CD8-positive, alpha-beta memory T cell (primary cell): ENCODE results near the gene PDCD5. TPM values are rescaled to one million over a fixed set of nuclear protein-coding genes. Genes with fewer than 3 reads are reported as not detected.

ENCODE experiments used
- CTCF ChIA-PET: fragments of 350-600 bp; sonication (Branson Sonifier 250); formaldehyde crosslinking; loops from one replicate; lab custom pipeline; 2021; ENCODE audit warnings: antibody characterized with exemption; lab: Charles Lee
- POLR2A ChIA-PET: fragments of 350-600 bp; sonication (Branson Sonifier 250); formaldehyde crosslinking; loops from one replicate; lab custom pipeline; 2021; ENCODE audit warnings: antibody characterized with exemption; lab: Charles Lee
- DNase-seq, 5 donors: peaks; one replicate each; pipeline versions ENCODE4 v3.0.0 to v3.0.0-alpha.2; 2020 to 2022; ENCODE audit warnings: mixed read lengths in 1 of 5
- H3K27ac ChIP-seq: one replicate; pipeline ENCODE4 v1.7.0; 2013; ENCODE audit warnings: low read depth, mild to moderate bottlenecking, low read length, moderate library complexity
- H3K27me3 ChIP-seq: 2 replicates; pipeline ENCODE4 v1.7.0; 2013; ENCODE audit warnings: low read length, mild to moderate bottlenecking; ENCODE audit not compliant: insufficient read depth, poor library complexity, severe bottlenecking
- H3K36me3 ChIP-seq: 2 replicates; pipeline ENCODE4 v1.7.0; 2013; ENCODE audit warnings: mild to moderate bottlenecking, low read length, moderate library complexity; ENCODE audit not compliant: insufficient read depth
- H3K4me1 ChIP-seq: 2 replicates; pipeline ENCODE4 v1.7.0; 2013; ENCODE audit warnings: mild to moderate bottlenecking, low read length, moderate library complexity; ENCODE audit not compliant: insufficient read depth
- H3K4me3 ChIP-seq: 2 replicates; pipeline ENCODE4 v1.7.0; 2013; ENCODE audit warnings: mild to moderate bottlenecking, low read length
- H3K9me3 ChIP-seq: 2 replicates; pipeline ENCODE4 v1.7.0; 2013; ENCODE audit warnings: mild to moderate bottlenecking, low read length
- H3K27ac Mint-ChIP-seq, 8 donors: one replicate each; pipeline ENCODE4 v1.8.0; 2020 to 2021; ENCODE audit warnings: mixed read lengths in 8 of 8, mild to moderate bottlenecking in 6 of 8, inconsistent platforms in 3 of 8, moderate library complexity in 3 of 8
- H3K27me3 Mint-ChIP-seq, 2 donors: one replicate each; pipeline ENCODE4 v1.8.0; 2020 to 2021; ENCODE audit warnings: mixed read lengths in 2 of 2, mild to moderate bottlenecking in 1 of 2, moderate library complexity in 1 of 2
- H3K36me3 Mint-ChIP-seq, 3 donors: one replicate each; pipeline ENCODE4 v1.8.0; 2020 to 2021; ENCODE audit warnings: mixed read lengths in 3 of 3, inconsistent platforms in 1 of 3, mild to moderate bottlenecking in 1 of 3
- H3K4me1 Mint-ChIP-seq, 3 donors: one replicate each; pipeline ENCODE4 v1.8.0; 2020 to 2021; ENCODE audit warnings: mixed read lengths in 3 of 3, inconsistent platforms in 1 of 3, mild to moderate bottlenecking in 1 of 3
- H3K4me3 Mint-ChIP-seq, 7 donors: one replicate each; pipeline ENCODE4 v1.8.0; 2020 to 2021; ENCODE audit warnings: mixed read lengths in 7 of 7, mild to moderate bottlenecking in 6 of 7, moderate library complexity in 4 of 7, inconsistent platforms in 2 of 7
- H3K9me3 Mint-ChIP-seq, 5 donors: one replicate each; pipeline ENCODE4 v1.8.0; 2020 to 2022; ENCODE audit warnings: mixed read lengths in 5 of 5, mild to moderate bottlenecking in 3 of 5, moderate library complexity in 2 of 5, inconsistent platforms in 1 of 5
- polyA plus RNA-seq: library from polyadenylated mRNA; unstranded; fragments of 300-500 nt; fragmentation: Illumina TruSeq; gene quantifications from one replicate; pipeline ENCODE4 v1.2.3, GENCODE V29; 2021
- total RNA-seq, 2 experiments: library from RNA; stranded (reverse); gene quantifications; one replicate each; pipeline ENCODE4 v1.2.3, GENCODE V29; 2021

The PDCD5 gene
- total and polyA plus RNA-seq, 3 experiments from 2014 or later: 140 to 281 (median 269) TPM

DNA sequence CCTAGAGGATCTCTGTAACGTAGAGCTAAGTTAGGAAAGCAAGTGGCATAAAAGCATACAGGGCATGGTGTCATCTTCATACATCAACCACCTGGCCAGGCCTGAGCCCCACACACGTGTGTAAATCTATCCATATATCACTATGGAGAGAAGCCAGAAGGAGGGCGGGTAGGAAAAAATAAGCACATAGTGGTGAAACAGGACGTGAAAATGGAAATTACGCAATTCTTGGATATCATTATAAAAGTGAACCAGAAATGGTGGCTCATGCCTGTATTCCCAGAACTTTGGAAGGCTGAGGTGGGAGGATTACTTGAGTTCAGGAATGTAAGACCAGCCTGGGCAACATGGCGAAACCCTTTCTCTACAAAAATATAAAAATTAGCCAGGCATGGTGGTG, 43.4 kb downstream of the PDCD5 start:
- H3K27ac ChIP-seq: no peak overlapping the region
- H3K9me3 ChIP-seq: no peaks in the 10 kb centered on the region
- Mint-ChIP-seq H3K4me3 (no peak overlapping the region), H3K27ac (peak overlapping the region in 2 of 8 donors; percentile 29 to 43), H3K9me3 (no peaks in the 10 kb centered on the region), H3K4me1 (no peaks in the 10 kb centered on the region), H3K27me3 (no peaks in the 10 kb centered on the region), H3K36me3 (peaks cover 17 to 79% (median 19%) of the 10 kb centered on the region in 3 donors)
- DNase-seq: no peak
- no peaks in the 10 kb centered on the region for H3K27me3 ChIP-seq
- no peaks in the 10 kb centered on the region for H3K4me1 ChIP-seq
- POLR2A ChIA-PET: no interaction called here
- H3K36me3 ChIP-seq: peaks cover 19% of the 10 kb centered on the region
- no peak overlapping the region for H3K4me3 ChIP-seq
- CTCF ChIA-PET: interaction anchor here (1.0 kb wide), 1 partner anchor 162 kb away, joined by 3 read pairs; no protein-coding TSS in a partner anchor

DNA sequence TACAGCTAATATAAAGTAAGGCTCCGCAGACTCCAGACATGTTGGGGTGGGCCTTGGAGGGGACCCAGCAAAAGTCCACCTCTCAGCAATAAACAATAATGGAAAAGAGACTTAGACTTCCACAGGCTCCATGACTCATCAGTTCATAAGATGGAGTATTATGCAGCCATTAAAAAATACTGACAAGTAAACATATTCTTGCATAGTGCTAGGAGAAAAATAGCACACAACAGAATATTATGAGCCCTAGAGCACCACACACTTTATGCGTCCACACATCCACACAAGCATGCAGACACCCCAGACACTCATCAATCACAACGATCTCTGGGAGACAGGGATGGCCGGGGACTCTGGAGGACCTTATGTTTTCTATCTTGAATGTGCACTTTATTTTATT, 46.0 kb downstream of the PDCD5 start:
- Mint-ChIP-seq H3K36me3 (peaks cover 11 to 85% (median 16%) of the 10 kb centered on the region in 3 donors), H3K9me3 (no peaks in the 10 kb centered on the region), H3K4me3 (no peak overlapping the region), H3K27me3 (no peaks in the 10 kb centered on the region), H3K4me1 (no peaks in the 10 kb centered on the region), H3K27ac (peak overlapping the region in 1 of 8 donors; percentile 75)
- H3K27me3 ChIP-seq: no peaks in the 10 kb centered on the region
- no peaks in the 10 kb centered on the region for H3K4me1 ChIP-seq
- H3K4me3 ChIP-seq: no peak overlapping the region
- ChIA-PET CTCF (no interaction called here), POLR2A (no interaction called here)
- no peaks in the 10 kb centered on the region for H3K9me3 ChIP-seq
- no peak for DNase-seq
- H3K36me3 ChIP-seq: peaks cover 15% of the 10 kb centered on the region
- H3K27ac ChIP-seq: no peak overlapping the region

DNA sequence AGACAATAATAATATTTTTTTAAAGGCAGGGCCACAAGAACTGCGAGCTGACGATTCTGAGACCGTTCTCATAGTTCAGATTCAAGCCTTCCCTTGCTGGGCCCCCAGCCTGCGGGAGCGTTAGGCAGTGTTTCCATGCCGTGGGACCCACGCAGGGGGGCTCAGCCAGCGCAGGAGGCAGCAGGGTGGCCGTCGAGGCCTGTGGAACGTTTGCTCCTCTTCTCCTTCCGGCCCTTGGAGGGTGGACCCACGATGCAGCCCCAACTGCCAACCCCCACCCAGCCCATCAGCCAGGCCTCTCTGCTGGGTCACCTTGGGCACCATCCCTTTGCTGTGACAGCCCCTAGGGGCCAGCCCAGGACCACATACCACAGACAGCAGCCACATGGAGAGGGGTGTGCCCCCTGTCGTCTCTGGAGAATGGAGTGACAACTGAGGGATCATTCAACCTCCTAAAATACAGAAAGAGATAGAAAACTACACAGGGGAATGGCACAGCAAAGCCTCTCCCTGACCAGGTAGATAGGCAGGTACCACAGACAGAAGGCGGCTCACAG, 46.8 kb downstream of the PDCD5 start:
- H3K27me3 Mint-ChIP-seq: no peaks in the 10 kb centered on the region
- Histone ChIP-seq H3K27me3 (no peaks in the 10 kb centered on the region), H3K36me3 (peaks cover 9% of the 10 kb centered on the region), H3K27ac (no peak overlapping the region), H3K4me3 (no peak overlapping the region), H3K4me1 (no peaks in the 10 kb centered on the region), H3K9me3 (no peaks in the 10 kb centered on the region)
- CTCF ChIA-PET: no interaction called here
- H3K27ac Mint-ChIP-seq: no peak overlapping the region
- H3K9me3 Mint-ChIP-seq: no peaks in the 10 kb centered on the region
- no peaks in the 10 kb centered on the region for H3K4me1 Mint-ChIP-seq
- POLR2A ChIA-PET: no interaction called here
- no peak for DNase-seq
- peaks cover 4 to 81% (median 9%) of the 10 kb centered on the region in 3 donors for H3K36me3 Mint-ChIP-seq
- no peak overlapping the region for H3K4me3 Mint-ChIP-seq

- ChIA-PET POLR2A (no interaction called here), CTCF (no interaction called here)
- no peaks in the 10 kb centered on the region for H3K27me3 Mint-ChIP-seq
- H3K9me3 ChIP-seq: no peaks in the 10 kb centered on the region
- H3K27me3 ChIP-seq: no peaks in the 10 kb centered on the region
- H3K4me1 Mint-ChIP-seq: no peaks in the 10 kb centered on the region
- H3K4me1 ChIP-seq: no peaks in the 10 kb centered on the region
- H3K4me3 Mint-ChIP-seq: no peak overlapping the region
- no peak overlapping the region for H3K27ac ChIP-seq
- H3K9me3 Mint-ChIP-seq: no peaks in the 10 kb centered on the region
- DNase-seq: no peak
- H3K36me3 Mint-ChIP-seq: peaks cover 4 to 77% (median 10%) of the 10 kb centered on the region in 3 donors
- no peaks in the 10 kb centered on the region for H3K36me3 ChIP-seq
- no peak overlapping the region for H3K27ac Mint-ChIP-seq
- no peak overlapping the region for H3K4me3 ChIP-seq
Measured at GRCh38 chr19:32630338-32630737, 49.3 kb downstream of the PDCD5 start.

- Mint-ChIP-seq H3K36me3 (peaks cover 5 to 78% (median 13%) of the 10 kb centered on the region in 3 donors), H3K9me3 (no peaks in the 10 kb centered on the region), H3K27ac (peak overlapping the region in 1 of 8 donors; percentile 57), H3K4me3 (no peak overlapping the region), H3K27me3 (no peaks in the 10 kb centered on the region), H3K4me1 (no peaks in the 10 kb centered on the region)
- H3K9me3 ChIP-seq: no peaks in the 10 kb centered on the region
- no peaks in the 10 kb centered on the region for H3K4me1 ChIP-seq
- H3K36me3 ChIP-seq: no peaks in the 10 kb centered on the region
- no peaks in the 10 kb centered on the region for H3K27me3 ChIP-seq
- no peak for DNase-seq
- no peak overlapping the region for H3K4me3 ChIP-seq
- ChIA-PET POLR2A (no interaction called here), CTCF (no interaction called here)
- no peak overlapping the region for H3K27ac ChIP-seq
Measured at GRCh38 chr19:32631381-32631780, 50.4 kb downstream of the PDCD5 start.

Other genes starting within 250 kb of the PDCD5 start
- 10 to 100 TPM; 29.6 to 32.9 TPM for gene ZNF507, start 235.6 kb upstream of the PDCD5 start, total RNA-seq
- 6.5 TPM for gene ZNF507, start 235.6 kb upstream of the PDCD5 start, polyA plus RNA-seq
- gene DPY19L3, start 175.4 kb upstream of the PDCD5 start, total RNA-seq: 10 to 100 TPM; 21.6 to 25.0 TPM
- 2.7 TPM for gene DPY19L3, start 175.4 kb upstream of the PDCD5 start, polyA plus RNA-seq
- gene ANKRD27, start 94.0 kb downstream of the PDCD5 start, total RNA-seq: 10 to 100 TPM; 38.0 to 42.4 TPM
- 31.1 TPM for gene ANKRD27, start 94.0 kb downstream of the PDCD5 start, polyA plus RNA-seq
- gene RGS9BP, start 94.7 kb downstream of the PDCD5 start, total RNA-seq: under 1 TPM; 0.15 to 0.20 TPM
- 0.12 TPM for gene RGS9BP, start 94.7 kb downstream of the PDCD5 start, polyA plus RNA-seq
- 10 to 100 TPM; 19.5 to 20.6 TPM for gene NUDT19, start 110.6 kb downstream of the PDCD5 start, total RNA-seq
- gene NUDT19, start 110.6 kb downstream of the PDCD5 start, polyA plus RNA-seq: 5.0 TPM
- under 1 TPM; 0.15 to 0.20 TPM for gene TDRD12, start 138.6 kb downstream of the PDCD5 start, total RNA-seq
- 0.21 TPM for gene TDRD12, start 138.6 kb downstream of the PDCD5 start, polyA plus RNA-seq